ENCODE measurements around the gene ELMO1.

Gene ELMO1

GRCh38 chr7:37441386-37441760 is 7.3 kb downstream of the ELMO1 start:
- H3K27ac ChIP-seq (ENCODE audit: poor library complexity, severe bottlenecking), result no peak overlapping the region
- TF ChIP-seq CTCF (IDR thresholded peaks at IDR 0.05; ENCODE audit: poor library complexity, severe bottlenecking), result no peak
- no peak overlapping the region for H3K4me3 ChIP-seq (ENCODE audit: severe bottlenecking)
- H3K36me3 ChIP-seq (ENCODE audit: low read depth), result no peaks in the 10 kb centered on the region
- H3K4me1 ChIP-seq (ENCODE audit: insufficient read depth, poor library complexity, severe bottlenecking), result no peaks in the 10 kb centered on the region
- no peaks in the 10 kb centered on the region for H3K9me3 ChIP-seq (ENCODE audit: severe bottlenecking)
- no peak for ATAC-seq (ENCODE audit: low read depth)
- no peak for DNase-seq (ENCODE audit: low spot score)
- H3K27me3 ChIP-seq (ENCODE audit: insufficient read depth, poor library complexity, severe bottlenecking), result no peaks in the 10 kb centered on the region

- DNase-seq (ENCODE audit: low spot score), result no peak
Measured at GRCh38 chr7:37440738-37441385, 7.8 kb downstream of the ELMO1 start.

DNA sequence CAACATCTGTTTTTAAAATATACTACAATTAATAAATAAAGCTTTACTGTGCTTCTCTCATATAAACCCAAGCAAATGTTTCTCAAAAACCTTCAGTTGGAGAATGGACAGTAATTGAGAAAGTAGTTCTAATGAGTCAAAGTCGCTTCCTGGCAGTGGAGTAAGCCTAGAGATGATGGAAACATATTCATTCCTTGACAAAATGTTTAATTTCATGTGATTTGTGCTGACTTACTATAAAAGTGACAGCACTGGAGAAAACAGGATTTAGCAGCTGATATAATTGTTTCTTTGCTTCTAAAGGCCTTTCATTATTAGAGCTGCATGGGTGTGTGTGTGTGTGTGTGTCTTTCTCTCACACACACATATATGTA is 9.0 kb downstream of the ELMO1 start:
- Histone ChIP-seq H3K4me1 (ENCODE audit: insufficient read depth, poor library complexity, severe bottlenecking) (no peaks in the 10 kb centered on the region), H3K4me3 (ENCODE audit: severe bottlenecking) (no peak overlapping the region), H3K9me3 (ENCODE audit: severe bottlenecking) (no peaks in the 10 kb centered on the region), H3K36me3 (ENCODE audit: low read depth) (no peaks in the 10 kb centered on the region), H3K27me3 (ENCODE audit: insufficient read depth, poor library complexity, severe bottlenecking) (no peaks in the 10 kb centered on the region), H3K27ac (ENCODE audit: poor library complexity, severe bottlenecking) (no peak overlapping the region)
- TF ChIP-seq CTCF (IDR thresholded peaks at IDR 0.05; ENCODE audit: poor library complexity, severe bottlenecking), result no peak
- no peak for ATAC-seq (ENCODE audit: low read depth)
- DNase-seq (ENCODE audit: low spot score), result no peak

More at GRCh38 chr7:37440738-37441385, 7.8 kb downstream of the ELMO1 start:
- H3K4me3 ChIP-seq (ENCODE audit: severe bottlenecking), result no peak overlapping the region
- no peak for TF ChIP-seq CTCF (IDR thresholded peaks at IDR 0.05; ENCODE audit: poor library complexity, severe bottlenecking)
- no peaks in the 10 kb centered on the region for H3K36me3 ChIP-seq (ENCODE audit: low read depth)
- ATAC-seq (ENCODE audit: low read depth), result no peak
- no peaks in the 10 kb centered on the region for H3K4me1 ChIP-seq (ENCODE audit: insufficient read depth, poor library complexity, severe bottlenecking)
- H3K27me3 ChIP-seq (ENCODE audit: insufficient read depth, poor library complexity, severe bottlenecking), result no peaks in the 10 kb centered on the region
- H3K27ac ChIP-seq (ENCODE audit: poor library complexity, severe bottlenecking), result no peak overlapping the region
- no peaks in the 10 kb centered on the region for H3K9me3 ChIP-seq (ENCODE audit: severe bottlenecking)

GRCh38 chr7:37438906-37439652 is 9.6 kb downstream of the ELMO1 start:
- Histone ChIP-seq H3K36me3 (ENCODE audit: low read depth) (no peaks in the 10 kb centered on the region), H3K4me1 (ENCODE audit: insufficient read depth, poor library complexity, severe bottlenecking) (no peaks in the 10 kb centered on the region), H3K9me3 (ENCODE audit: severe bottlenecking) (no peaks in the 10 kb centered on the region), H3K4me3 (ENCODE audit: severe bottlenecking) (no peak overlapping the region), H3K27ac (ENCODE audit: poor library complexity, severe bottlenecking) (no peak overlapping the region), H3K27me3 (ENCODE audit: insufficient read depth, poor library complexity, severe bottlenecking) (no peaks in the 10 kb centered on the region)
- TF ChIP-seq CTCF (IDR thresholded peaks at IDR 0.05; ENCODE audit: poor library complexity, severe bottlenecking), result no peak
- ATAC-seq (ENCODE audit: low read depth), result no peak
- no peak for DNase-seq (ENCODE audit: low spot score)

Measured in RWPE2 (cell line).